AG04450 (cell line): ENCODE results near the gene KCNH8. TPM values are rescaled to one million over a fixed set of nuclear protein-coding genes. Genes with fewer than 3 reads are reported as not detected.

Experiments used
- polyA plus RNA-seq: library from polyadenylated mRNA; depleted of rRNA; stranded (reverse); fragments of >200 nt; gene quantifications from 2 replicates; pipeline ENCODE4 v1.2.3, GENCODE V29; 2011
- small RNA-seq: library from RNA; depleted of rRNA; stranded (forward); fragments of <200 nt; gene quantifications from one replicate; pipeline ENCODE3, GENCODE V24; 2012; ENCODE audit warnings: low read depth; ENCODE audit not compliant: insufficient read length

The KCNH8 gene
- polyA plus RNA-seq, 1 experiment: not detected

Small RNAs within 50 kb of the gene (small RNA-seq; reads per million reads assigned to genes)
- not detected for gene MIR4791
